K562 (cell line): Measurements from ENCODE around the gene KLHDC10. TPM values are rescaled to one million over a fixed set of nuclear protein-coding genes. Genes with fewer than 3 reads are reported as not detected.
A peak's percentile ranks its signal among the peaks of the same experiment; 100 is the strongest.

Experiments used
- CREB3L1 ChIP-seq: fragments of 450-650 bp; IDR thresholded peaks from 2 replicates; pipeline ENCODE4 v1.6.1; 2014; ENCODE audit warnings: low read depth, mild to moderate bottlenecking, moderate library complexity, borderline replicate concordance
- EZH2 ChIP-seq: IDR thresholded peaks from 2 replicates; pipeline ENCODE4 v1.6.1; 2012; ENCODE audit warnings: low read depth, mild to moderate bottlenecking, inconsistent platforms, low read length, borderline replicate concordance
- GATAD2A ChIP-seq: fragments of 450-650 bp; IDR thresholded peaks from 2 replicates; pipeline ENCODE4 v1.6.1; 2017
- HBP1 ChIP-seq: fragments of 450-650 bp; formaldehyde crosslinking; IDR thresholded peaks from 2 replicates; pipeline ENCODE4 v1.4.0; 2022; ENCODE audit warnings: missing genetic modification characterization
- HCFC1 ChIP-seq: IDR thresholded peaks from 2 replicates; pipeline ENCODE4 v1.6.1; 2012; ENCODE audit warnings: low read depth, low read length, improper control_type of control experiment
- ZNF24 ChIP-seq: fragments of 450-650 bp; IDR thresholded peaks from 2 replicates; pipeline ENCODE4 v1.6.1; 2016
- polyA plus RNA-seq, 8 experiments: library from polyadenylated mRNA; depleted of rRNA in 4 of 8; stranded (reverse) in 5 of 8; unstranded in 3 of 8; fragments of >200 nt; fragmentation: Nextera tagmentation in 2 of 8; fragmentation: Illumina TruSeq in 1 of 8; extraction: Ambion mirVana in 2 of 8; extraction: Trizol in 1 of 8; gene quantifications; 2 replicates each; pipeline versions ENCODE4 v1.2.1 to v1.2.3, GENCODE V29; 2011 to 2014; ENCODE audit warnings: inconsistent platforms in 1 of 8, missing spikeins in 1 of 8
- total RNA-seq, 7 experiments: library from RNA; depleted of rRNA in 6 of 7; stranded (reverse); fragments of >200 nt in 6 of 7; fragmentation: Illumina TruSeq in 2 of 7; extraction: Trizol in 2 of 7; gene quantifications; 2 replicates each; pipeline versions ENCODE4 v1.2.1 to v1.2.3, GENCODE V29; 2011 to 2021; ENCODE audit warnings: low replicate concordance in 1 of 7

The KLHDC10 gene
- total and polyA plus RNA-seq, 9 of the 15 experiments (the other 6 are each of a cell fraction or from before 2014, with no cell fraction given): 9.8 to 80.5 (median 31.4) TPM

- TF ChIP-seq CREB3L1 (no peak), EZH2 (no peak), GATAD2A (peak; percentile 58; the same call in 1 of the 2 replicates), ZNF24 (no peak), HBP1 (peak; percentile 83; the same call in 1 of the 2 replicates), HCFC1 (no peak)
These were observed 1.6 kb downstream of the KLHDC10 start (continued) for GRCh38 chr7:130071701-130072622.
